IMR-90 (cell line): ENCODE data around the gene FAM89B. TPM values are rescaled to one million over a fixed set of nuclear protein-coding genes. Genes with fewer than 3 reads are reported as not detected.

ENCODE experiments used
- ATAC-seq: fragments of 200-7000 bp; cut with Tn5 transposase; 2 replicates; pipeline ENCODE4 v1.9.1; 2020; ENCODE audit warnings: low read depth, mild to moderate bottlenecking, moderate library complexity
- BruUV-seq: library from RNA; stranded (reverse); fragments of 400-500 nt; replicated peaks from 2 replicates; lab custom pipeline; 2021; lab: Mats Ljungman, UMichigan
- CTCF ChIA-PET: fragments of 300-600 bp; formaldehyde crosslinking; extraction: SDS; loops from one replicate; lab custom pipeline; 2021; ENCODE audit warnings: antibody characterized with exemption; lab: Yijun Ruan, JAX
- POLR2A ChIA-PET: fragments of 300-600 bp; sonication (Branson Sonifier 250); formaldehyde crosslinking; loops from one replicate; lab custom pipeline; 2022; ENCODE audit warnings: antibody characterized with exemption; ENCODE audit not compliant: unreplicated experiment; lab: Charles Lee
- DNase-seq: peaks from one replicate; pipeline ENCODE4 v3.0.0; 2013
- H2AFZ ChIP-seq: replicated peaks from 2 replicates; pipeline ENCODE3; 2013; ENCODE audit warnings: low read length, mild to moderate bottlenecking; ENCODE audit not compliant: poor library complexity
- H2AK5ac ChIP-seq: 2 replicates; pipeline ENCODE4 v1.6.1; 2013; ENCODE audit warnings: low read depth, low read length, inconsistent platforms
- H2AK9ac ChIP-seq: replicated peaks from 2 replicates; pipeline ENCODE3; 2013; ENCODE audit warnings: mild to moderate bottlenecking, low read depth, low read length, moderate library complexity; ENCODE audit not compliant: poor library complexity
- H2BK120ac ChIP-seq: 2 replicates; pipeline ENCODE4 v1.6.1; 2013; ENCODE audit warnings: low read depth, low read length, inconsistent platforms
- H2BK15ac ChIP-seq: 3 replicates; pipeline ENCODE4 v1.6.1; 2013; ENCODE audit warnings: low read depth, low read length, inconsistent platforms
- H2BK20ac ChIP-seq: 2 replicates; pipeline ENCODE4 v1.6.1; 2013; ENCODE audit warnings: low read depth, mild to moderate bottlenecking, inconsistent platforms, low read length, moderate library complexity
- H2BK5ac ChIP-seq: 2 replicates; pipeline ENCODE4 v1.6.1; 2013; ENCODE audit warnings: mild to moderate bottlenecking, low read depth, low read length, inconsistent platforms; ENCODE audit not compliant: poor library complexity, severe bottlenecking
- H3K14ac ChIP-seq: replicated peaks from 2 replicates; pipeline ENCODE4 v1.6.1; 2013; ENCODE audit warnings: low read depth, low read length, inconsistent platforms
- H3K18ac ChIP-seq: 2 replicates; pipeline ENCODE4 v1.6.1; 2013; ENCODE audit warnings: low read depth, low read length, control low read depth
- H3K23ac ChIP-seq: 2 replicates; pipeline ENCODE4 v1.6.1; 2013; ENCODE audit warnings: low read depth, low read length, inconsistent platforms
- H3K27ac ChIP-seq: 2 replicates; pipeline ENCODE4 v1.5.1; 2013; ENCODE audit warnings: mild to moderate bottlenecking, control low read depth, low read length; ENCODE audit not compliant: insufficient read depth
- H3K27me3 ChIP-seq: 2 replicates; pipeline ENCODE4 v1.6.1; 2013; ENCODE audit warnings: low read length; ENCODE audit not compliant: control insufficient read depth, insufficient read depth
- H3K36me3 ChIP-seq: 2 replicates; pipeline ENCODE4 v1.6.1; 2013; ENCODE audit warnings: low read length, mixed read lengths; ENCODE audit not compliant: control insufficient read depth, insufficient read depth
- H3K4ac ChIP-seq: 2 replicates; pipeline ENCODE4 v1.6.1; 2013; ENCODE audit warnings: low read depth, low read length, inconsistent platforms
- H3K4me1 ChIP-seq: 2 replicates; pipeline ENCODE4 v1.6.1; 2013; ENCODE audit warnings: low read length, mixed read lengths; ENCODE audit not compliant: control insufficient read depth, insufficient read depth
- H3K4me2 ChIP-seq: 2 replicates; pipeline ENCODE4 v1.6.1; 2013; ENCODE audit warnings: low read depth, mild to moderate bottlenecking, control low read depth, low read length, moderate library complexity
- H3K4me3 ChIP-seq: 2 replicates; pipeline ENCODE4 v1.5.1; 2013; ENCODE audit warnings: low read depth, mild to moderate bottlenecking, control low read depth, low read length, moderate library complexity; ENCODE audit not compliant: insufficient read depth
- H3K56ac ChIP-seq: 2 replicates; pipeline ENCODE4 v1.6.1; 2013; ENCODE audit warnings: low read length, inconsistent platforms; ENCODE audit not compliant: insufficient read depth; ENCODE audit errors: extremely low read depth
- H3K79me1 ChIP-seq, 2 experiments: 2 replicates each; pipeline ENCODE4 v1.6.1; 2013; ENCODE audit warnings: low read length in 2 of 2, inconsistent platforms in 1 of 2, low read depth in 1 of 2
- H3K9ac ChIP-seq: 2 replicates; pipeline ENCODE4 v1.6.1; 2013; ENCODE audit warnings: low read depth, low read length, control low read depth
- H3K9me1 ChIP-seq: 2 replicates; pipeline ENCODE4 v1.6.1; 2013; ENCODE audit warnings: low read length, inconsistent platforms; ENCODE audit not compliant: insufficient read depth
- H3K9me3 ChIP-seq: 2 replicates; pipeline ENCODE4 v1.6.1; 2013; ENCODE audit warnings: low read length; ENCODE audit not compliant: control insufficient read depth, insufficient read depth
- H4K20me1 ChIP-seq: 2 replicates; pipeline ENCODE4 v1.6.1; 2013; ENCODE audit warnings: low read length, inconsistent platforms; ENCODE audit not compliant: insufficient read depth
- H4K5ac ChIP-seq: 2 replicates; pipeline ENCODE4 v1.6.1; 2013; ENCODE audit warnings: mild to moderate bottlenecking, low read depth, low read length, control low read depth
- H4K8ac ChIP-seq, 2 experiments: 2 replicates each; pipeline ENCODE4 v1.6.1; 2013; ENCODE audit warnings: low read depth in 2 of 2, low read length in 2 of 2, control low read depth in 1 of 2, inconsistent platforms in 1 of 2
- H4K91ac ChIP-seq: 2 replicates; pipeline ENCODE4 v1.6.1; 2013; ENCODE audit warnings: low read depth, low read length, inconsistent platforms; ENCODE audit not compliant: insufficient read depth
- ELK1 ChIP-seq: fragments of 150-350 bp; IDR thresholded peaks from 2 replicates; pipeline ENCODE4 v1.6.1; 2016; ENCODE audit warnings: low read depth, mild to moderate bottlenecking, low read length, moderate library complexity, borderline replicate concordance
- FOS ChIP-seq: fragments of 150-350 bp; IDR thresholded peaks from 2 replicates; pipeline ENCODE4 v1.6.1; 2016; ENCODE audit warnings: low read depth, low read length
- MAFK ChIP-seq: IDR thresholded peaks from 2 replicates; pipeline ENCODE4 v1.6.1; 2012; ENCODE audit warnings: low read depth, low read length, improper control_type of control experiment
- NFE2L2 ChIP-seq: fragments of 150-350 bp; IDR thresholded peaks from 2 replicates; pipeline ENCODE4 v1.6.1; 2016; ENCODE audit warnings: low read depth, mild to moderate bottlenecking, low read length
- RAD21 ChIP-seq: IDR thresholded peaks from 2 replicates; pipeline ENCODE4 v1.6.1; 2012; ENCODE audit warnings: low read length, improper control_type of control experiment
- RCOR1 ChIP-seq: IDR thresholded peaks from 2 replicates; pipeline ENCODE4 v1.6.1; 2012; ENCODE audit warnings: mild to moderate bottlenecking, low read length, improper control_type of control experiment; ENCODE audit not compliant: insufficient replicate concordance
- USF2 ChIP-seq: fragments of 150-350 bp; IDR thresholded peaks from 2 replicates; pipeline ENCODE4 v1.6.1; 2017; ENCODE audit warnings: mild to moderate bottlenecking, antibody characterized with exemption, low read length, low read depth
- WGBS, 2 experiments: methylation state at CpG; one replicate each; pipeline versions ENCODE4 v1.1.5 to v1.1.7; 2013; ENCODE audit warnings: missing lambda C conversion rate in 2 of 2; ENCODE audit not compliant: insufficient read length in 1 of 2; ENCODE audit errors: extremely low coverage in 2 of 2; 5-methylcytosine and 5-hydroxymethylcytosine counted together
- dilution Hi-C: fragments of 300-500 bp; cut with HindIII; formaldehyde crosslinking; loops from one replicate; pipeline ENCODE4 v1.14.3; 2018; ENCODE audit warnings: low sequenced_read_pairs; ENCODE audit not compliant: unreplicated experiment
- in situ Hi-C: fragments of 300-500 bp; cut with MboI; formaldehyde crosslinking; loops from 3 replicates; pipeline ENCODE4 v1.14.3; 2019; ENCODE audit warnings: low sequenced_read_pairs, inconsistent platforms, mixed read lengths
- intact Hi-C: fragments of 100-400 bp; cut with micrococcal nuclease; formaldehyde crosslinking; loops from 2 replicates; pipeline ENCODE4 v1.10.0; 2022
- polyA plus RNA-seq, 3 experiments: library from polyadenylated mRNA; depleted of rRNA; stranded (reverse); fragments of >200 nt; gene quantifications; 2 replicates each; pipeline ENCODE4 v1.2.3, GENCODE V29; 2012; ENCODE audit warnings: low replicate concordance in 1 of 3
- total RNA-seq: library from RNA; depleted of rRNA; stranded (reverse); fragments of >200 nt; gene quantifications from 2 replicates; pipeline ENCODE4 v1.2.3, GENCODE V29; 2012

The FAM89B gene
- total and polyA plus RNA-seq, 2 of the 4 experiments (the other 2 are of a cell fraction): 12.0 to 65.5 TPM

GRCh38 chr11:65584723-65585171 lies 12.4 kb downstream of the FAM89B start:
- Histone ChIP-seq H3K4me3 (no peak overlapping the region), H3K18ac (no peak overlapping the region), H2BK15ac (no peak overlapping the region), H2AK5ac (no peak overlapping the region), H3K9me3 (no peaks in the 10 kb centered on the region), H4K5ac (no peak overlapping the region), H3K27ac (no peak overlapping the region), H2BK5ac (no peak overlapping the region), H3K79me1 (peaks cover 0 to 20% of the 10 kb centered on the region in 2 experiments; a peak in 1 of 4 replicates), H4K20me1 (0 out of 2 replicates have a peak, but pooled peaks cover 4% of the 10 kb centered on the region), H2BK120ac (no peak overlapping the region), H3K14ac (no peak overlapping the region), H3K36me3 (peaks cover 47% of the 10 kb centered on the region), H3K23ac (no peak overlapping the region), H2BK20ac (no peak overlapping the region), H3K4ac (no peak overlapping the region), H2AFZ (no peak overlapping the region), H4K91ac (no peak overlapping the region), H2AK9ac (no peak overlapping the region), H3K56ac (no peak overlapping the region), H3K4me2 (no peak overlapping the region), H3K27me3 (no peaks in the 10 kb centered on the region), H4K8ac (no peak overlapping the region), H3K4me1 (peaks cover 4% of the 10 kb centered on the region), H3K9ac (no peak overlapping the region), H3K9me1 (no peaks in the 10 kb centered on the region)
- no peak for DNase-seq
- in situ Hi-C loops (no loop called here), intact Hi-C loops (no loop called here), dilution Hi-C loops (no loop called here)
- no peak for ATAC-seq
- 70% methylated on average over 39 of the region's 46 CpGs; no CpG with 5 or more reads in 1 of the 2 experiments for WGBS, 2 experiments
- no peak for TF ChIP-seq MAFK
- TF ChIP-seq RAD21: no peak
- TF ChIP-seq FOS: no peak
- TF ChIP-seq NFE2L2: no peak
- no peak for TF ChIP-seq RCOR1
- TF ChIP-seq ELK1: no peak
- no peak for TF ChIP-seq USF2
- ChIA-PET POLR2A (no interaction called here), CTCF (interaction anchor here (1.4 kb wide), 1 partner anchor 9 kb away, joined by 4 read pairs; no protein-coding TSS in a partner anchor)
- BruUV-seq: no TSS peak
